ENCODE results near the gene MMS19. TPM values are rescaled to one million over a fixed set of nuclear protein-coding genes. Genes with fewer than 3 reads are reported as not detected.
"Not testable (repeated sequence)": the region's sequence is repeated elsewhere in the genome, so short reads cannot be mapped to it uniquely, and the experiment has no call there.

MMS19 gene
- total RNA-seq, 1 donor from 2014 or later = 93.2 TPM

DNA sequence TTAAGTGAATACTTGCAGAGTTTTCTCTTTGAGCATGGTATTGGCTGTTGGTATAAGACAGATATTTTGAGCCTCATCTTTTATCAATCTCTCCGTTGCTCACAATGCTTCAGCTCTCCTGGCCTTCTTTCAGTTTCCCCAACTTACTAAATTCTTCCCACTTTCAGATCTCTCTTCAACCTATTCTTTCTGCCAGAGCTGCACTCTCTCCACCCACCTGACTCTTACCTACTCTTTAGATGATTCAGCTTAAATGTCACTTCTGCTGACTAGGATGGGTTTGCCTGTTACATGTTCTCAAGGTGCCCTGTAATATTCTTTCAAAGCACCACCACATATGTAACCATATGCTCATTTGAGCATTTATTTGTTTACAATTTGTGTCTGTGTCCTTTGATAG lies 54.0 kb downstream of the MMS19 start:
- peaks cover 26% of the 10 kb centered on the region for H3K36me3 Mint-ChIP-seq (ENCODE audit: low read depth)
- peak overlapping the region; percentile 93 for H3K4me3 Mint-ChIP-seq
- H3K27ac Mint-ChIP-seq = peak overlapping the region; percentile 92
- H3K27me3 Mint-ChIP-seq (ENCODE audit: insufficient read depth) = no peaks in the 10 kb centered on the region
- peaks cover 37% of the 10 kb centered on the region for H3K4me1 Mint-ChIP-seq (ENCODE audit: low read depth)
- no peaks in the 10 kb centered on the region for H3K9me3 Mint-ChIP-seq
- DNase-seq (ENCODE audit: low spot score) = no peak
- intact Hi-C loops (cut with micrococcal nuclease) = loop anchor here (1.0 to 2.0 kb wide), 2 partner anchors 16 to 189 kb away; partner anchors contain the start of gene MORN4

DNA sequence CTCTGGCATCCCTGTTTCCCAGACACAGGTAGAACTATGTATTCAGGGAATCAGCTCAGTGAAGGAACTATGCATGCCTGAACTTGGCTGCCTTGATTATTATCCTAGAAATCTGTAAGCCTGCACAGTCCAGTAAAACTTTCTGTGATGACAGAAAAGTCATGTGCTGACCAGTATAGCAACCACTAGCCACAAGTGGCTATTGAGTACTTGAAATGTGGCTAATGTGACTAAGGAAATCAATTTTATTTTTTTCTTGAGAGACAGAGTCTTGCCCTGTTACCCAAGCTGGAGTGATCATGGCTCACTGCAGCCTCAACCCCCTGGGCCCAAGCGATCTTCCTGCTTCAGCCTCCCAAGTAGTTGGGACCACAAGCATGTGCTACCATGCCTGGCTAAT lies 55.9 kb downstream of the MMS19 start:
- Mint-ChIP-seq H3K4me3 (no peak overlapping the region), H3K27ac (no peak overlapping the region), H3K36me3 (ENCODE audit: low read depth) (peaks cover 24% of the 10 kb centered on the region), H3K9me3 (no peaks in the 10 kb centered on the region), H3K27me3 (ENCODE audit: insufficient read depth) (no peaks in the 10 kb centered on the region), H3K4me1 (ENCODE audit: low read depth) (peaks cover 24% of the 10 kb centered on the region)
- intact Hi-C loops (cut with micrococcal nuclease) = no loop called here
- no peak for DNase-seq (ENCODE audit: low spot score)

DNA sequence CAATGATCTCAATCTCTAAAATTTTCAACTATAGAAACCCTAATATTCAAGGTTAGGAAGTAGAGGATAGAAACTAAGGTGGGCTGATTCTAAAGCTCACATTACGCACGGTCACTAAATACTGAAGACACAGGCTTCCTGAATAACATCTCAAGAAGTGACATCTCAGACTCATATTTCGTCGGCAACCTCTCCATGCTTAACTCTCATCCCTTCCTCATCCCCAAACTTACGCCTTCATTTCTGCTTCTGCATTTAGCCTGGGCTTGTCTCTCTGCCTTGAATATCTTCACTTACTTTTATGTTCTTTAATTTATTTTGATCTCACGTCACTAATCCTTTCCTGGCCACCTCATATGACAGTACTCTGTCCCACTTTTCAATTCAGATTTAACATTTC lies 63.0 kb downstream of the MMS19 start:
- H3K27me3 Mint-ChIP-seq (ENCODE audit: insufficient read depth) = no peaks in the 10 kb centered on the region
- intact Hi-C loops (cut with micrococcal nuclease) = no loop called here
- DNase-seq (ENCODE audit: low spot score) = no peak
- H3K9me3 Mint-ChIP-seq = no peaks in the 10 kb centered on the region
- H3K27ac Mint-ChIP-seq = no peak overlapping the region
- H3K4me1 Mint-ChIP-seq (ENCODE audit: low read depth) = peaks cover 9% of the 10 kb centered on the region
- H3K4me3 Mint-ChIP-seq = no peak overlapping the region
- peaks cover 45% of the 10 kb centered on the region for H3K36me3 Mint-ChIP-seq (ENCODE audit: low read depth)

- peaks cover 48% of the 10 kb centered on the region for H3K36me3 Mint-ChIP-seq (ENCODE audit: low read depth)
- H3K4me3 Mint-ChIP-seq = no peak overlapping the region
- no peak for DNase-seq (ENCODE audit: low spot score)
- intact Hi-C loops (cut with micrococcal nuclease) = no loop called here
- peak overlapping the region; percentile 48 for H3K27ac Mint-ChIP-seq
- peaks cover 9% of the 10 kb centered on the region for H3K4me1 Mint-ChIP-seq (ENCODE audit: low read depth)
- H3K27me3 Mint-ChIP-seq (ENCODE audit: insufficient read depth) = no peaks in the 10 kb centered on the region
- no peaks in the 10 kb centered on the region for H3K9me3 Mint-ChIP-seq
Observed at GRCh38 chr10:97434557-97434956, 63.7 kb downstream of the MMS19 start.

- Mint-ChIP-seq H3K27ac (peak overlapping the region; percentile 48), H3K4me3 (no peak overlapping the region), H3K9me3 (no peaks in the 10 kb centered on the region), H3K27me3 (ENCODE audit: insufficient read depth) (no peaks in the 10 kb centered on the region), H3K36me3 (ENCODE audit: low read depth) (peaks cover 50% of the 10 kb centered on the region), H3K4me1 (ENCODE audit: low read depth) (peaks cover 14% of the 10 kb centered on the region)
- intact Hi-C loops (cut with micrococcal nuclease) = no loop called here
- DNase-seq (ENCODE audit: low spot score) = no peak
Observed at GRCh38 chr10:97434055-97434454, 64.2 kb downstream of the MMS19 start.

DNA sequence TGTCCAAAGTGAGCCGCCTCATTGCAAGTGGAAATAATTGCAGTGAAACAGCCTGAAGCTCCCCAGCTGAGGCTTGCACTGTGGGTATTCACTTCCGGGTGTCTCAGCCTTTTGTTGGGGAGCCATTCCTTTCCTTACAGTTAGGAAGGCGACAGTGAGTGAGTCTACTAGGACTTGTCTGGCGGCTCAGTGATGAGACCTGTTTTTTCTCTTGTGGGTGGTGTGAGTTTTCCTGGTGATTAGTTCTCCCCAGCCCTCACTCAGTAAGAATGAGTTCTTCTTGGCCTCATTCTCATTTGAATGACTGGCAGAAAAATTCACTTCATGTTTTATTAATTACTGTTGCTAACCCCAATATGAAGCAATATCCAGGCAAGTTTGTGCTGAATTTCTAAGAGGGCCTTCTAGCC lies 69.6 kb downstream of the MMS19 start:
- peak overlapping the region; percentile 94 for H3K4me3 Mint-ChIP-seq
- H3K27ac Mint-ChIP-seq = peak overlapping the region; percentile 99
- DNase-seq (ENCODE audit: low spot score) = no peak
- peaks cover 2% of the 10 kb centered on the region for H3K27me3 Mint-ChIP-seq (ENCODE audit: insufficient read depth)
- no peaks in the 10 kb centered on the region for H3K9me3 Mint-ChIP-seq
- H3K36me3 Mint-ChIP-seq (ENCODE audit: low read depth) = peaks cover 50% of the 10 kb centered on the region
- intact Hi-C loops (cut with micrococcal nuclease) = loop anchor here (1.0 to 10.0 kb wide), 7 partner anchors 16 to 706 kb away; partner anchors contain the start of genes MMS19, PI4K2A, R3HCC1L and RRP12
- H3K4me1 Mint-ChIP-seq (ENCODE audit: low read depth) = peaks cover 39% of the 10 kb centered on the region

- Mint-ChIP-seq H3K27me3 (ENCODE audit: insufficient read depth) (peaks cover 2% of the 10 kb centered on the region), H3K36me3 (ENCODE audit: low read depth) (peaks cover 48% of the 10 kb centered on the region), H3K4me1 (ENCODE audit: low read depth) (peaks cover 47% of the 10 kb centered on the region), H3K4me3 (peak overlapping the region; percentile 94), H3K9me3 (no peaks in the 10 kb centered on the region), H3K27ac (peak overlapping the region; percentile 99)
- intact Hi-C loops (cut with micrococcal nuclease) = loop anchor here (1.0 to 10.0 kb wide), 7 partner anchors 17 to 707 kb away; partner anchors contain the start of genes MMS19, PI4K2A, R3HCC1L and RRP12
- no peak for DNase-seq (ENCODE audit: low spot score)
Observed at GRCh38 chr10:97427571-97428179, 70.5 kb downstream of the MMS19 start.

- Mint-ChIP-seq H3K9me3 (no peaks in the 10 kb centered on the region), H3K27ac (peak overlapping the region; percentile 99), H3K27me3 (ENCODE audit: insufficient read depth) (peaks cover 2% of the 10 kb centered on the region), H3K4me1 (ENCODE audit: low read depth) (peaks cover 48% of the 10 kb centered on the region), H3K4me3 (peak overlapping the region; percentile 94), H3K36me3 (ENCODE audit: low read depth) (peaks cover 45% of the 10 kb centered on the region)
- DNase-seq (ENCODE audit: low spot score) = no peak
- intact Hi-C loops (cut with micrococcal nuclease) = loop anchor here (5.0 to 10.0 kb wide), 2 partner anchors 450 to 708 kb away; partner anchors contain the start of gene R3HCC1L
Observed at GRCh38 chr10:97426776-97427570, 71.2 kb downstream of the MMS19 start.

DNA sequence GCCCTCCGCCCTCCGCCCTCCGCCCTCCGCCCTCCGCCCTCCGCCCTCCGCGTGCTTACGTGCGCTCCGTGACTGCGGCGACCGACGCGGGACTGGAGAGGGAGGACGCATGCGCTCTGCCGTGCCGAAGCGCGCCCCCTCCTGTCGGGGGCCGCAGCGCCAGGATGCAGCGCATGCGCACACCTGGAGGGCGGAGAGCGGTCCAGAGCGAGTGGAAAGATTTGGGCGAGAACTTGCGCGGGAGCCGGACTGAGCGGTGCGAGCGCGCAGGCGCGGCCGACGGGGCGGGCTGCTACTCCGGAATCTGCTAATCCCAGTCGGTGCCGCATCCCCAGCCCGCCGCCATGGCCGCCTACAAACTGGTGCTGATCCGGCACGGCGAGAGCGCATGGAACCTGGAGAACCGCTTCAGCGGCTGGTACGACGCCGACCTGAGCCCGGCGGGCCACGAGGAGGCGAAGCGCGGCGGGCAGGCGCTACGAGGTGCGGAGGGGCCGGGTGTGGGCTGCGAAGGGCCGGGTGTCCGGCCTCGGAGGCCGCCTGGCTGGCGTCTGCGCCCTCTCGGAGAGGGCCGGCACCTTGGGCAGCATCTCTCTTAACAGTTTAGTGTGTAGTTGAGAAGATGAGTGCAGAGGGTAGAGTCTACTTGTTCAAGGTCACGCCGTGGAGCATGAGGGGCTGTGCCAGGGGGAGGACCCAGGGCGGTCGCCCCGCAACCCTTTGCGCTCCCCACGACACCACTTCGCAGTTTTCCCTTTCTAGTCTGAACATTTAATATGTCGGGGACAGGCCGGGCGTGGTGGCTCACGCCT lies 72.1 kb downstream of the MMS19 start, which contains the start of gene PGAM1:
Gene PGAM1 (plus strand): TSS at position 228 of the 812 bp plus-strand sequence. CDS start 117 bp downstream, at position 345.
- intact Hi-C loops (cut with micrococcal nuclease) = loop anchor here (5.0 to 10.0 kb wide), 2 partner anchors 449 to 709 kb away; partner anchors contain the start of gene R3HCC1L
- H3K4me1 Mint-ChIP-seq (ENCODE audit: low read depth) = peaks cover 46% of the 10 kb centered on the region
- DNase-seq (ENCODE audit: low spot score) = peak; percentile 98
- peaks cover 2% of the 10 kb centered on the region for H3K27me3 Mint-ChIP-seq (ENCODE audit: insufficient read depth)
- peak within 1 kb of the TSS; percentile 99 for H3K27ac Mint-ChIP-seq
- H3K4me3 Mint-ChIP-seq = peak within 1 kb of the TSS; percentile 94
- peaks cover 39% of the 10 kb centered on the region for H3K36me3 Mint-ChIP-seq (ENCODE audit: low read depth)
- H3K9me3 Mint-ChIP-seq = no peaks in the 10 kb centered on the region

- Mint-ChIP-seq H3K4me1 (ENCODE audit: low read depth) (peaks cover 56% of the 10 kb centered on the region), H3K36me3 (ENCODE audit: low read depth) (peaks cover 22% of the 10 kb centered on the region), H3K4me3 (peak overlapping the region; percentile 94), H3K27ac (peak overlapping the region; percentile 98)
- not testable (repeated sequence) for H3K27me3 Mint-ChIP-seq (ENCODE audit: insufficient read depth); DNase-seq (ENCODE audit: low spot score); H3K9me3 Mint-ChIP-seq
- intact Hi-C loops (cut with micrococcal nuclease) = loop anchor here (1.0 to 10.0 kb wide), 2 partner anchors 10 to 711 kb away; partner anchors contain the start of gene R3HCC1L
Observed at GRCh38 chr10:97423757-97424098, 74.5 kb downstream of the MMS19 start.

DNA sequence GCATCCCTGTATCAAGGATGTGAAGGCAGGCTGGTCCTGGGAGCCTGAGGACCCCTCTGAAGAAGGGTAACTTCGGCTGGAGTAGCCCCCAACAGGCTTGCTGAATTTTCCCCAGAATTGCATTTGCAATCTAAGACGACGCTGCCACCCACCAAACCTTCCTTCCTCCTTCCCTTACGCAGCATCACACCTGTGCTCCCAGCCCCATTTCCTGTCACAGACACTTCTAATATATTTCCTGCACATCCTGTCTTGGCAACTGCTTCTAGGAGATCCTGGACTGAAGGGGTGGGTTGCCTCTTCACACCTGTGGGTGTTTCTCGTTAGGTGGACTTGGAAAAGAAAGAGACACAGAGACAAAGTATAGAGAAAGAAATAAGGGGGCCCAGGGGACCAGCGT lies 81.7 kb downstream of the MMS19 start:
- Mint-ChIP-seq H3K4me1 (ENCODE audit: low read depth) (peaks cover 80% of the 10 kb centered on the region), H3K4me3 (peak overlapping the region; percentile 47), H3K9me3 (no peaks in the 10 kb centered on the region), H3K27me3 (ENCODE audit: insufficient read depth) (no peaks in the 10 kb centered on the region), H3K27ac (peak overlapping the region; percentile 90), H3K36me3 (ENCODE audit: low read depth) (peaks cover 6% of the 10 kb centered on the region)
- no peak for DNase-seq (ENCODE audit: low spot score)
- intact Hi-C loops (cut with micrococcal nuclease) = loop anchor here (5.0 kb wide), 1 partner anchor 1354 kb away; no protein-coding TSS in a partner anchor

DNA sequence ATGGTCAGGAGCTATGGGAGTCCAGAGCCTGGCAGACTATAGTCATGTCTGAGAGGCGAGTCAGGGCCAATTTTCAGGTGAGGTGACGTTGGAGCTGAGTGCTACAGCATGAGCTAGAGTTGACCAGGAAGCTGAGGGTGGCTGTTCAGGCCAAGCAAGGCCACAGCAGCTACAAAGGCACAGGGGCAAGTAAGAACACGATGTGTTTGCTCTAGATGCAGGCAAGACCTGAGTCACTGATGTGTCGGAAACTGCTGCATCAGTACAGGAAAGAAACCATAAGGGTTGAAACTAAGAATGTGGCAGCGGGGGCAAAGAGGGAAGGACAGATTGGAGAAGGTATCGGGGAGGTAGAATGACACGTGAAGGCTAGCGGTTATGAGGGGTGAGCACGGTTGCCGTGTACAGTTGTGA lies 85.3 kb downstream of the MMS19 start:
- Mint-ChIP-seq H3K27ac (peak overlapping the region; percentile 95), H3K27me3 (ENCODE audit: insufficient read depth) (no peaks in the 10 kb centered on the region), H3K4me3 (peak overlapping the region; percentile 47), H3K4me1 (ENCODE audit: low read depth) (peaks cover 55% of the 10 kb centered on the region), H3K9me3 (no peaks in the 10 kb centered on the region), H3K36me3 (ENCODE audit: low read depth) (peaks cover 3% of the 10 kb centered on the region)
- DNase-seq (ENCODE audit: low spot score) = peak; percentile 52
- intact Hi-C loops (cut with micrococcal nuclease) = loop anchor here (1.0 to 5.0 kb wide), 5 partner anchors 10 to 826 kb away; partner anchors contain the start of genes LCOR, TM9SF3 and ZFYVE27

Measured in activated T-helper 1 cell treated with anti-CD3 and anti-CD28 coated beads, Interleukin-12 subunit alpha, Interleukin-12 subunit beta, Interleukin-2, Interleukin-4 antibody, amounts not matched to agents 30 ng/mL and 10 ng/mL and 1 ng/mL, durations not matched to agents 14 hours and 24 hours and 36 hours (primary cell).